Psoas muscle (tissue), 8 donors: Measurements from ENCODE around the gene HMGN4. TPM values are rescaled to one million over a fixed set of nuclear protein-coding genes. Genes with fewer than 3 reads are reported as not detected.

ENCODE experiments used
- ATAC-seq, 4 donors: fragments of 200-7000 bp; cut with Tn5 transposase; one replicate each; pipeline ENCODE4 v1.9.1; 2020; ENCODE audit warnings: moderate library complexity in 3 of 4, mild to moderate bottlenecking in 2 of 4
- DNase-seq, 2 donors: peaks; one replicate each; pipeline ENCODE4 v3.0.0-alpha.2; 2020
- H3K27ac ChIP-seq: fragments of 200-600 bp; one replicate; pipeline ENCODE4 v1.8.0; 2022
- H3K27me3 ChIP-seq, 3 donors: fragments of 200-600 bp in 1 of 3; one replicate each; pipeline versions ENCODE4 v1.6.1 to v1.8.0; 2013 to 2022; ENCODE audit warnings: low read length in 2 of 3, mild to moderate bottlenecking in 2 of 3, moderate library complexity in 1 of 3; ENCODE audit not compliant: insufficient read depth in 3 of 3
- H3K36me3 ChIP-seq, 2 donors: fragments of 200-600 bp in 1 of 2; one replicate each; pipeline versions ENCODE4 v1.6.1 to v1.8.0; 2013 to 2022; ENCODE audit warnings: low read depth in 1 of 2, mild to moderate bottlenecking in 1 of 2, moderate library complexity in 1 of 2; ENCODE audit not compliant: insufficient read depth in 1 of 2
- H3K4me1 ChIP-seq: fragments of 200-600 bp; one replicate; pipeline ENCODE4 v1.8.0; 2022
- H3K4me3 ChIP-seq: fragments of 200-600 bp; one replicate; pipeline ENCODE4 v1.8.0; 2022; ENCODE audit warnings: mild to moderate bottlenecking
- H3K9me3 ChIP-seq: fragments of 200-600 bp; one replicate; pipeline ENCODE4 v1.8.0; 2022
- WGBS, 3 donors: extraction: QIAGEN DNeasy Blood & Tissue Kit; methylation state at CpG; one replicate each; pipeline versions ENCODE4 v1.1.6 to v1.1.7; 2013; 5-methylcytosine and 5-hydroxymethylcytosine counted together
- intact Hi-C, 2 donors: fragments of 100-400 bp; cut with DNase I; formaldehyde crosslinking; loops; one replicate each; pipeline versions ENCODE4 v1.11.0 to v1.14.2; 2022
- polyA plus RNA-seq, 3 donors: library from polyadenylated mRNA; stranded (reverse); fragments of 200-250 nt; gene quantifications; one replicate each; pipeline ENCODE4 v1.2.3, GENCODE V29; 2013
- total RNA-seq, 4 donors: library from RNA; stranded (reverse); fragmentation: NEBNext Ultra II Directional in 2 of 4; extraction: Animal tissue kit (Norgen Biotek cat#: 25700) in 2 of 4; gene quantifications; one replicate each; pipeline versions ENCODE4 v1.2.1 to v1.2.4, GENCODE V29; 2021 to 2023
- TF ChIP-seq, protein P1 (sequence below): fragments of 200-600 bp; IDR thresholded peaks from one replicate; pipeline ENCODE4 v1.8.0; 2022; ENCODE audit warnings: antibody characterized with exemption
- donor health status: healthy with polysubstance abuse.
- donor health status: DM: no; HTN: no; CAD: no; lungs with moderate emphysema.
- donor health status: Bipolar disorder and iron deficiency.
- donor health status: healthy.
- donor health status: DM: yes; HTN: yes; CAD: no.
- donor health status: DM: no; HTN: no; CAD: no.
- donor health status: DM: no; HTN: no; CAD: no.
- donor health status: DM: yes; HTN: yes; CAD: no.

HMGN4 gene
- total and polyA plus RNA-seq, 7 donors, result 15.5 to 63.9 (median 29.7) TPM

DNA sequence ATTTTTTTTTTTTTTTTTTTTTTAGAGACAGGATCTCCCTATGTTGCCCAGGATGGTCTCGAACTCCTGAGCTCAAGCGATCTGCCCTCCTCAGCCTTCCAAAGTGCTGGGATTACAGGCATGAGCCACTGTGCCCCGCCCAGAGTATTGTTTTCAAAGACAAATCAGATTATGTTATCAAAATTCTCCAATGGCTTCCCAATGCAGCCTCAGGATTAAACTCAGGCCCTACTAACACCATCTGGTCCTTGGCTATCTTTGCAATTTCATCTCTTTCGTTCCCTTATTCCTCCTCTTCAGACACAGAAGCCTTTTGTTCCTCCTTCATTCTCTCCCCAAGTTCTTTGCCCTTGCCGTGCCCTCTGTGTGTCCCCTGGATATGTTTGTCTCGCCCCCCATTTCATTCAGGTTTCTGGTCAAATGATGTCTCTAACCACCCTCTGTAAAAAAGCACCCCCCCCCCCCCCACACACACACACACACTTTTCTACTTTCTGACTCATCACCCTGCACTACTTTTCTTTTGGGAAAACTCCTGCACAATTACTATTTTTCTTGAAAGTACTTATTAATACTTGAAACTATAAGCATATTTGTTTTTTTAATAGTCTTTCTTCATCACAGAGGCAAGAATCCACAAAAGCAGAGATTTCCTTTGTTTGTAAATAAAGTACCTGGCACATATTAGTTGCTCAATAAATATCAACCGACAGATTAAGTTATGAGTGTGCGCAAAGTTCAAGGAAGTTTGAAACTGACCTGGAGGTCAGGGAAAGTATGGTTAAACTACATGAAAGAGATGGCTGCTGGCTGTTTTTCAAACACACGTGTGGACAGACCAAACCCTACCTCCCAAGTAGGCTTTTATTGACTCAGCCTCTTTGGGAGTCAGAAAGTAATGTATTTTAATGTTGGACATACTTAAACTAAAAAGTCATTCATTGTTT is 21.4 kb upstream of the HMGN4 start:
- Histone ChIP-seq H3K36me3 (no peaks in the 10 kb centered on the region), H3K4me1 (peaks cover 6% of the 10 kb centered on the region), H3K27me3 (no peaks in the 10 kb centered on the region), H3K9me3 (no peaks in the 10 kb centered on the region), H3K27ac (no peak overlapping the region), H3K4me3 (no peak overlapping the region)
- TF ChIP-seq, protein P1, sequence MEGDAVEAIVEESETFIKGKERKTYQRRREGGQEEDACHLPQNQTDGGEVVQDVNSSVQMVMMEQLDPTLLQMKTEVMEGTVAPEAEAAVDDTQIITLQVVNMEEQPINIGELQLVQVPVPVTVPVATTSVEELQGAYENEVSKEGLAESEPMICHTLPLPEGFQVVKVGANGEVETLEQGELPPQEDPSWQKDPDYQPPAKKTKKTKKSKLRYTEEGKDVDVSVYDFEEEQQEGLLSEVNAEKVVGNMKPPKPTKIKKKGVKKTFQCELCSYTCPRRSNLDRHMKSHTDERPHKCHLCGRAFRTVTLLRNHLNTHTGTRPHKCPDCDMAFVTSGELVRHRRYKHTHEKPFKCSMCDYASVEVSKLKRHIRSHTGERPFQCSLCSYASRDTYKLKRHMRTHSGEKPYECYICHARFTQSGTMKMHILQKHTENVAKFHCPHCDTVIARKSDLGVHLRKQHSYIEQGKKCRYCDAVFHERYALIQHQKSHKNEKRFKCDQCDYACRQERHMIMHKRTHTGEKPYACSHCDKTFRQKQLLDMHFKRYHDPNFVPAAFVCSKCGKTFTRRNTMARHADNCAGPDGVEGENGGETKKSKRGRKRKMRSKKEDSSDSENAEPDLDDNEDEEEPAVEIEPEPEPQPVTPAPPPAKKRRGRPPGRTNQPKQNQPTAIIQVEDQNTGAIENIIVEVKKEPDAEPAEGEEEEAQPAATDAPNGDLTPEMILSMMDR, result no peak
- DNase-seq, result no peak
- intact Hi-C loops, result no loop called here
- no peak for ATAC-seq
- WGBS, 3 donors, result 73 to 84% (median 77%) methylated on average over 9 of the region's 9 CpGs

DNA sequence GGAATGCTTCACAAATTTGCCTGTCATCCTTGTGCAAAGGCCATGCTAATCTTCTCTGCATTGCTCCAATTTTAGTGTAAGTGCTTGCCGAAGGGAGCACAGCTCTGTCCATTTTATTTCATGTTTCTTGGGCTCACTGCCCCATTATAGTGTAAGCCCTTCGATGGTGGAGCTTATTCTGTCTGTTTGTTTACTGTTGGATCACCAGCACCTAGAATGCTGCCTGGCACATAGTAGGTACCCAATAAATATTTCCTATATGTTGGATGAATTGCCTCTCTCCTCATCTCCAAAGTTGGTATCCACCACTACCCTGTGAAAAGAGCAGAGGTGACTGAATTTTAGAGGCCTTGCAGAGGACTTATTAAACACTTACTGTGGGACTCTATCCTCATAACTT is 18.8 kb upstream of the HMGN4 start:
- no peak for ATAC-seq
- H3K27ac ChIP-seq, result no peak overlapping the region
- 94 to 98% (median 96%) methylated on average over 2 of the region's 2 CpGs for WGBS, 3 donors

DNA sequence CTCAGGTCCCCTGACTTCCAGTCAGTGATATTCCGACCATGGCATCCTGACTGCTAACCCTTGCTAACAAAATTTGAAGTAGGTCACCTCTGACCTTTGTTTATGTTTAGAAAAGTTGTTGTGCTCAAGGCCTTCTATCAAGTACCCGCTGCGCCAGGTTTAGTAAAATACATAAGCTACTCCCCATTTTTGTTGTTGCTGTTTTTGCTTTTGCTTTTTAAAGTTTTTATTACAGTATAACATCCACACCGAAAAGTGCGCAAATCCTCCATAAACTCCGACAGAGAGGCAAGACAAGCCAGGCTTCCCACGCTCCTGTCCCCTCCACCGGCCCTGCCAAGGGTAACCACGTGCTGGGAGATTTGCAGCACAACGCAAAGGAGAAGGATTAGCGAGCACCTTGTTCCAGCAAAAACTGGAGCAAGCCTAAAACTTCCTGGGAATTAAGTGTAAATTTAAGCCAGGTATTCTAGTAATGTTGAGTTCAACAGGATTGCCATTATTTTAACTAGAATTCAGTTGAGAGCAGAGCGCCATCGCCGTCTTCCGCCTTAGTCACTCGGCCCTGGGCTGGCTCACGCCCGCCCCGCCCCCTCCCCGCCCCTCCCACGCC is 17.8 kb upstream of the HMGN4 start:
- Histone ChIP-seq H3K36me3 (no peaks in the 10 kb centered on the region), H3K4me3 (peak overlapping the region; percentile 66), H3K9me3 (no peaks in the 10 kb centered on the region), H3K4me1 (peaks cover 26% of the 10 kb centered on the region), H3K27ac (peak overlapping the region; percentile 90), H3K27me3 (no peaks in the 10 kb centered on the region)
- intact Hi-C loops, result no loop called here
- ATAC-seq (peak; percentile 23 to 49 (median 42)), DNase-seq (no peak)
- TF ChIP-seq, protein P1, result no peak
- 16 to 21% (median 16%) methylated on average over 15 to 19 of the region's 21 CpGs for WGBS, 3 donors

More for the DNA sequence above, 18.8 kb upstream of the HMGN4 start:
- intact Hi-C loops, result no loop called here
- no peaks in the 10 kb centered on the region for H3K9me3 ChIP-seq
- no peaks in the 10 kb centered on the region for H3K27me3 ChIP-seq
- H3K4me3 ChIP-seq, result no peak overlapping the region
- no peak for DNase-seq
- peaks cover 20% of the 10 kb centered on the region for H3K4me1 ChIP-seq
- no peaks in the 10 kb centered on the region for H3K36me3 ChIP-seq
- TF ChIP-seq, protein P1, result no peak

DNA sequence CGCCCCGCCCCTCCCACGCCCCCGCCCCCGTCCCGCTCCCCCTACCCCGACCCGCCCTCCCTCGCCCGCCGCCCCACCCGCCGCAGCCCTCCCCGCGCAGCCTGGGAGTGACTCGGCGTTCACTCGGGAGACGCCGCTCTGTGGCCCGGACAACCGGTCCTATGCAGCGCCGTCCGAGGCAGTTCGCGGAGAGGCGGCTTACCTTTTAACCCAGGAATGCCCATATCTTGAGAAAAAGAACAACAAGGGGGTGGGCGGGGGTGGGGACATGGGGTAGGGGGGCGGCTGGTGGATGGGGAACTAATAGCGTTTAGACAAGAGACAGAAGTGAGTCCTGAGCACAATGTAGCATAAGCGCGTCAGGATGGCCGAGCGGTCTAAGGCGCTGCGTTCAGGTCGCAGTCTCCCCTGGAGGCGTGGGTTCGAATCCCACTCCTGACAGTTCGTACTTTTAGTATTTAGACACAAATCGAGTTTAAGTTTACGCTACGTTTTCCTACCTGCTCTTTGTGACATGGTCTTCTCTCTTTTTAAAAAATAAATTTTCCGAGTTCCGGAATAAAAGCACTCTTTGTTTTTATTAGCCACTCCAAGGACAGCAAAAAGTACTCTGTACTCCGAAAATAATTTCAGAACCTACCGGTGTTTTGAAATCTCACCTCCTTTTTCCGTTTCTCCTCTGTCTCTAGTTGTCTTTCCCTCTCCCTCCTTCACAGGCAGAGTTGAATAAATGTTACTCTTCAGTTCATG is 17.1 kb upstream of the HMGN4 start:
- intact Hi-C loops, result no loop called here

More for the DNA sequence above, 17.1 kb upstream of the HMGN4 start:
- ATAC-seq, result peak; percentile 82 to 88 (median 88)
- H3K36me3 ChIP-seq, result no peaks in the 10 kb centered on the region
- H3K4me3 ChIP-seq, result peak overlapping the region; percentile 66
- H3K4me1 ChIP-seq, result peaks cover 26% of the 10 kb centered on the region
- WGBS, 3 donors, result 0 to 1% (median 0%) methylated on average over 28 to 48 of the region's 49 CpGs
- peak; percentile 90 to 95 for DNase-seq
- H3K27ac ChIP-seq, result peak overlapping the region; percentile 90
- H3K27me3 ChIP-seq, result no peaks in the 10 kb centered on the region
- TF ChIP-seq, protein P1, result no peak
- H3K9me3 ChIP-seq, result no peaks in the 10 kb centered on the region
